HG03571 (cell line): Measurements from ENCODE around the gene AHSP.
"Not testable (repeated sequence)": the region's sequence is repeated elsewhere in the genome, so short reads cannot be mapped to it uniquely, and the experiment has no call there.

ENCODE experiments used
- ATAC-seq: cut with Tn5 transposase; IDR thresholded peaks from one replicate; pipeline ENCODE4 v1.9.1; 2021; ENCODE audit not compliant: unreplicated experiment

The AHSP gene

GRCh38 chr16:31527734-31528274 lies at the start of gene AHSP:
Gene AHSP (plus strand): TSS chr16:31527900. CDS start chr16:31528140, 240 bp downstream.
- ATAC-seq, result no peak

- ATAC-seq, result no peak
These were observed 48.7 kb upstream of the AHSP start for GRCh38 chr16:31478956-31479355.

GRCh38 chr16:31479751-31480150 lies 47.9 kb upstream of the AHSP start:
- ATAC-seq, result no peak

GRCh38 chr16:31480851-31481536 lies 46.7 kb upstream of the AHSP start:
- no peak for ATAC-seq

- ATAC-seq, result no peak
These were observed 44.6 kb upstream of the AHSP start, which contains the start of gene SLC5A2 for GRCh38 chr16:31483081-31483480. Gene SLC5A2 (plus strand): TSS chr16:31483123. CDS start chr16:31483137, 14 bp downstream.

- ATAC-seq, result not testable (repeated sequence)
These were observed 43.7 kb upstream of the AHSP start for GRCh38 chr16:31484048-31484447.

- ATAC-seq, result no peak
These were observed 43.1 kb upstream of the AHSP start for GRCh38 chr16:31484491-31485171.

- ATAC-seq, result no peak
These were observed 42.1 kb upstream of the AHSP start for GRCh38 chr16:31485571-31485970.

GRCh38 chr16:31486045-31486444 lies 41.7 kb upstream of the AHSP start:
- ATAC-seq, result no peak

- ATAC-seq, result no peak
These were observed 40.5 kb upstream of the AHSP start for GRCh38 chr16:31487071-31487719.

GRCh38 chr16:31487720-31488467 lies 39.8 kb upstream of the AHSP start:
- peak; percentile 63 for ATAC-seq

GRCh38 chr16:31488468-31489297 lies 39.0 kb upstream of the AHSP start:
- no peak for ATAC-seq

GRCh38 chr16:31489298-31489564 lies 38.5 kb upstream of the AHSP start:
- no peak for ATAC-seq

GRCh38 chr16:31489616-31490584 lies 37.8 kb upstream of the AHSP start:
- ATAC-seq, result no peak

GRCh38 chr16:31491778-31492418 lies 35.8 kb upstream of the AHSP start:
- ATAC-seq, result no peak

GRCh38 chr16:31493506-31494125 lies 34.1 kb upstream of the AHSP start:
- no peak for ATAC-seq

- ATAC-seq, result no peak
These were observed 31.0 kb upstream of the AHSP start for GRCh38 chr16:31496670-31497069.

GRCh38 chr16:31498493-31498892 lies 29.2 kb upstream of the AHSP start:
- no peak for ATAC-seq
